HCT116 (cell line): ENCODE data around the gene LACRT. TPM values are rescaled to one million over a fixed set of nuclear protein-coding genes. Genes with fewer than 3 reads are reported as not detected.

ENCODE experiments used
- ATAC-seq: fragments of 200-7000 bp; cut with Tn5 transposase; 2 replicates; pipeline ENCODE4 v1.9.1; 2020; ENCODE audit warnings: mild to moderate bottlenecking, moderate library complexity
- BruUV-seq: library from RNA; stranded (reverse); fragments of 400-500 nt; replicated peaks from 2 replicates; lab custom pipeline; 2021; lab: Mats Ljungman, UMichigan
- CTCF ChIA-PET: fragments of 300-600 bp; sonication (Branson Sonifier 250); formaldehyde crosslinking; loops from one replicate; lab custom pipeline; 2021; ENCODE audit warnings: antibody characterized with exemption; lab: Charles Lee
- POLR2A ChIA-PET: fragments of 300-600, 350-600 bp; sonication (Branson Sonifier 250); formaldehyde crosslinking; loops from one replicate; lab custom pipeline; 2021; ENCODE audit warnings: antibody characterized with exemption; lab: Charles Lee
- RAD21 ChIA-PET, 2 experiments: fragments of 300-600 bp; sonication (Branson Sonifier 250); formaldehyde crosslinking; loops; one replicate each; lab custom pipeline; 2023; ENCODE audit warnings: low total read pairs in 2 of 2; ENCODE audit not compliant: uncharacterized antibody in 2 of 2, unreplicated experiment in 2 of 2, low non-redundant PET in 1 of 2; lab: Charles Lee
- DNase-seq: peaks from one replicate; pipeline ENCODE4 v3.0.0-alpha.2; 2010; ENCODE audit warnings: low read depth, low spot score
- H2AFZ ChIP-seq: fragments of 200-600 bp; shearing (Covaris generic), sonication (generic); 2 replicates; pipeline ENCODE4 v1.6.1; 2017; ENCODE audit warnings: low read depth, mixed run types, mixed read lengths, antibody characterized with exemption, low read length; ENCODE audit not compliant: poor library complexity, severe bottlenecking
- H3K27ac ChIP-seq: 2 replicates; pipeline ENCODE4 v1.5.1; 2012; ENCODE audit warnings: low read depth, low read length
- H3K27me3 ChIP-seq: fragments of 200-600 bp; sonication (generic); 2 replicates; pipeline ENCODE4 v1.6.1; 2016; ENCODE audit warnings: mixed run types, low read length, mixed read lengths; ENCODE audit not compliant: insufficient read depth
- H3K36me3 ChIP-seq, 2 experiments: fragments of 200-500 bp in 1 of 2; fragments of 200-600 bp in 1 of 2; sonication (Bioruptor generic) in 1 of 2; sonication (generic) in 1 of 2; 2 replicates each; pipeline versions ENCODE4 v1.5.1 to v1.6.1; 2014 to 2016; ENCODE audit warnings: low read length in 2 of 2, inconsistent platforms in 1 of 2, mixed read lengths in 1 of 2, mixed run types in 1 of 2; ENCODE audit not compliant: insufficient read depth in 2 of 2, control insufficient read depth in 1 of 2
- H3K4me1 ChIP-seq, 2 experiments: fragments of 200-600 bp in 1 of 2; sonication (generic) in 1 of 2; 2 replicates each; pipeline versions ENCODE4 v1.5.1 to v1.6.1; 2012 to 2017; ENCODE audit warnings: low read length in 2 of 2, inconsistent platforms in 1 of 2, mild to moderate bottlenecking in 1 of 2, mixed read lengths in 1 of 2, mixed run types in 1 of 2, moderate library complexity in 1 of 2; ENCODE audit not compliant: insufficient read depth in 2 of 2, control insufficient read depth in 1 of 2
- H3K4me2 ChIP-seq: fragments of 200-600 bp; sonication (generic); 2 replicates; pipeline ENCODE4 v1.6.1; 2017; ENCODE audit warnings: mixed run types, low read length, mixed read lengths
- H3K4me3 ChIP-seq, 2 experiments: fragments of 200-600 bp in 1 of 2; sonication (generic) in 1 of 2; replicated peaks in 1 of 2; 2 replicates each; pipeline ENCODE4 v1.5.1; 2011 to 2016; ENCODE audit warnings: low read length in 2 of 2, control low read depth in 1 of 2, low read depth in 1 of 2, mild to moderate bottlenecking in 1 of 2, mixed read lengths in 1 of 2, mixed run types in 1 of 2
- H3K79me2 ChIP-seq: fragments of 200-600 bp; sonication (generic); 2 replicates; pipeline ENCODE4 v1.6.1; 2017; ENCODE audit warnings: mild to moderate bottlenecking, mixed run types, low read length, moderate library complexity, mixed read lengths; ENCODE audit not compliant: insufficient read depth
- H3K9ac ChIP-seq: fragments of 200-600 bp; sonication (generic); 2 replicates; pipeline ENCODE4 v1.6.1; 2016; ENCODE audit warnings: low read length, mixed read lengths
- H3K9me2 ChIP-seq: fragments of 200-600 bp; sonication (generic), shearing (Covaris generic); 2 replicates; pipeline ENCODE4 v1.6.1; 2017; ENCODE audit warnings: mixed run types, mild to moderate bottlenecking, moderate library complexity; ENCODE audit not compliant: insufficient read depth
- H3K9me3 ChIP-seq, 2 experiments: fragments of 200-500 bp in 1 of 2; fragments of 200-600 bp in 1 of 2; sonication (Bioruptor generic) in 1 of 2; sonication (generic) in 1 of 2; 2 replicates each; pipeline ENCODE4 v1.6.1; 2014 to 2017; ENCODE audit warnings: low read length in 2 of 2, mixed read lengths in 2 of 2, inconsistent platforms in 1 of 2, low read depth in 1 of 2, mild to moderate bottlenecking in 1 of 2, mixed run types in 1 of 2, moderate library complexity in 1 of 2; ENCODE audit not compliant: control insufficient read depth in 1 of 2, insufficient read depth in 1 of 2
- H4K20me1 ChIP-seq: fragments of 200-600 bp; sonication (generic), shearing (Covaris generic); 2 replicates; pipeline ENCODE4 v1.6.1; 2017; ENCODE audit warnings: mixed run types, mild to moderate bottlenecking, moderate library complexity; ENCODE audit not compliant: insufficient read depth
- CBX3 ChIP-seq: IDR thresholded peaks from 2 replicates; pipeline ENCODE4 v1.6.1; 2012; ENCODE audit warnings: low read depth
- CTCF ChIP-seq, 3 experiments: fragments of 200-600 bp in 1 of 3; sonication (generic) in 1 of 3; IDR thresholded peaks in 2 of 3; conservative IDR thresholded peaks in 1 of 3; 2 replicates each; pipeline ENCODE4 v1.5.1; 2012 to 2017; ENCODE audit warnings: low read depth in 2 of 3, low read length in 2 of 3, antibody characterized with exemption in 1 of 3, borderline replicate concordance in 1 of 3, control low read depth in 1 of 3, mild to moderate bottlenecking in 1 of 3, mixed read lengths in 1 of 3, mixed run types in 1 of 3, moderate library complexity in 1 of 3; ENCODE audit not compliant: insufficient read depth in 1 of 3
- EGR1 ChIP-seq: IDR thresholded peaks from 2 replicates; pipeline ENCODE4 v1.6.1; 2012; ENCODE audit warnings: low read depth
- JUND ChIP-seq: IDR thresholded peaks from 2 replicates; pipeline ENCODE4 v1.6.1; 2012
- MAX ChIP-seq: IDR thresholded peaks from 2 replicates; pipeline ENCODE4 v1.6.1; 2012
- POLR2AphosphoS5 ChIP-seq: IDR thresholded peaks from 2 replicates; pipeline ENCODE4 v1.6.1; 2011; ENCODE audit warnings: mild to moderate bottlenecking, low read depth, low read length, moderate library complexity
- RAD21 ChIP-seq: IDR thresholded peaks from 2 replicates; pipeline ENCODE4 v1.6.1; 2012; ENCODE audit warnings: low read depth, mild to moderate bottlenecking
- SIN3A ChIP-seq: IDR thresholded peaks from 2 replicates; pipeline ENCODE4 v1.6.1; 2012; ENCODE audit warnings: low read depth
- SP1 ChIP-seq: IDR thresholded peaks from 2 replicates; pipeline ENCODE4 v1.6.1; 2012; ENCODE audit warnings: low read depth
- SRF ChIP-seq: IDR thresholded peaks from 2 replicates; pipeline ENCODE4 v1.6.1; 2012; ENCODE audit warnings: low read depth
- YY1 ChIP-seq: IDR thresholded peaks from 2 replicates; pipeline ENCODE4 v1.6.1; 2011; ENCODE audit warnings: low read length, low read depth, moderate library complexity, mild to moderate bottlenecking; ENCODE audit not compliant: insufficient replicate concordance; ENCODE audit errors: extremely low read depth
- ZFX ChIP-seq: fragments of 450-650 bp; IDR thresholded peaks from 2 replicates; pipeline ENCODE4 v1.6.1; 2017
- ZNF274 ChIP-seq: fragments of 200-500 bp; sonication (Bioruptor generic); IDR thresholded peaks from 2 replicates; pipeline ENCODE4 v1.6.1; 2014; ENCODE audit warnings: mild to moderate bottlenecking, low read depth, low read length, inconsistent platforms
- intact Hi-C: fragments of 100-400 bp; cut with micrococcal nuclease; formaldehyde crosslinking; loops from 2 replicates; pipeline ENCODE4 v1.10.0; 2022
- total RNA-seq: library from RNA; stranded (reverse); gene quantifications from one replicate; pipeline ENCODE4 v1.2.1, GENCODE V29; 2021; ENCODE audit not compliant: unreplicated experiment
- TF ChIP-seq, protein P1 (sequence below): IDR thresholded peaks from 2 replicates; pipeline ENCODE4 v1.6.1; 2012
- TF ChIP-seq, protein P2 (sequence below): IDR thresholded peaks from 2 replicates; pipeline ENCODE4 v1.6.1; 2012; ENCODE audit warnings: low read depth

The LACRT gene
- total RNA-seq, 1 experiment from 2014 or later: not detected

GRCh38 chr12:54662026-54662425, 27.3 kb upstream of the LACRT start:
- Histone ChIP-seq H3K27ac (no peak overlapping the region), H4K20me1 (no peaks in the 10 kb centered on the region), H3K4me2 (no peak overlapping the region), H3K79me2 (no peaks in the 10 kb centered on the region), H3K36me3 (no peaks in the 10 kb centered on the region), H3K9me2 (no peaks in the 10 kb centered on the region), H3K9ac (no peak overlapping the region), H3K9me3 (no peaks in the 10 kb centered on the region), H3K4me1 (peaks cover 0 to 4% of the 10 kb centered on the region in 2 experiments; a peak in 2 of 4 replicates)
- DNase-seq (no peak), ATAC-seq (no peak)
- POLR2A ChIA-PET: no interaction called here
- TF ChIP-seq YY1 (no peak), JUND (no peak), SRF (no peak), CTCF (IDR thresholded peaks at IDR 0.05 in 2 of 3, conservative IDR thresholded peaks at IDR 0.05 in 1 of 3; ENCODE audit: borderline replicate concordance in 1 of 3, insufficient read depth in 1 of 3, low read depth in 2 of 3, low read length in 2 of 3) (no peak), EGR1 (no peak)
- TF ChIP-seq, all 23 proteins: peak for 0
- H2AFZ ChIP-seq: no peak overlapping the region
- RAD21 ChIA-PET: no interaction called here
- intact Hi-C loops: no loop called here
- BruUV-seq: no TSS peak
- no peak overlapping the region for H3K4me3 ChIP-seq
- CTCF ChIA-PET: no interaction called here
- H3K27me3 ChIP-seq: no peaks in the 10 kb centered on the region

GRCh38 chr12:54661048-54661447, 26.4 kb upstream of the LACRT start:
- POLR2A ChIA-PET: no interaction called here
- DNase-seq: no peak
- no peak overlapping the region for H3K27ac ChIP-seq
- H3K27me3 ChIP-seq: no peaks in the 10 kb centered on the region
- no peak overlapping the region for H3K4me3 ChIP-seq
- no peak for ATAC-seq
- no TSS peak for BruUV-seq
- H3K9me3 ChIP-seq: no peaks in the 10 kb centered on the region
- CTCF ChIA-PET: interaction anchor here (0.7 kb wide), 1 partner anchor 10 kb away, joined by 3 read pairs; no protein-coding TSS in a partner anchor
- H3K4me2 ChIP-seq: no peak overlapping the region
- H3K4me1 ChIP-seq: peaks cover 0 to 4% of the 10 kb centered on the region in 2 experiments; a peak in 2 of 4 replicates
- TF ChIP-seq SIN3A (no peak), SP1 (no peak), ZNF274 (no peak), ZFX (no peak), MAX (no peak), YY1 (no peak), RAD21 (no peak), POLR2AphosphoS5 (no peak), CBX3 (no peak)
- TF ChIP-seq, protein P1, sequence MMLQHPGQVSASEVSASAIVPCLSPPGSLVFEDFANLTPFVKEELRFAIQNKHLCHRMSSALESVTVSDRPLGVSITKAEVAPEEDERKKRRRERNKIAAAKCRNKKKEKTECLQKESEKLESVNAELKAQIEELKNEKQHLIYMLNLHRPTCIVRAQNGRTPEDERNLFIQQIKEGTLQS: no peak
- TF ChIP-seq, protein P2, sequence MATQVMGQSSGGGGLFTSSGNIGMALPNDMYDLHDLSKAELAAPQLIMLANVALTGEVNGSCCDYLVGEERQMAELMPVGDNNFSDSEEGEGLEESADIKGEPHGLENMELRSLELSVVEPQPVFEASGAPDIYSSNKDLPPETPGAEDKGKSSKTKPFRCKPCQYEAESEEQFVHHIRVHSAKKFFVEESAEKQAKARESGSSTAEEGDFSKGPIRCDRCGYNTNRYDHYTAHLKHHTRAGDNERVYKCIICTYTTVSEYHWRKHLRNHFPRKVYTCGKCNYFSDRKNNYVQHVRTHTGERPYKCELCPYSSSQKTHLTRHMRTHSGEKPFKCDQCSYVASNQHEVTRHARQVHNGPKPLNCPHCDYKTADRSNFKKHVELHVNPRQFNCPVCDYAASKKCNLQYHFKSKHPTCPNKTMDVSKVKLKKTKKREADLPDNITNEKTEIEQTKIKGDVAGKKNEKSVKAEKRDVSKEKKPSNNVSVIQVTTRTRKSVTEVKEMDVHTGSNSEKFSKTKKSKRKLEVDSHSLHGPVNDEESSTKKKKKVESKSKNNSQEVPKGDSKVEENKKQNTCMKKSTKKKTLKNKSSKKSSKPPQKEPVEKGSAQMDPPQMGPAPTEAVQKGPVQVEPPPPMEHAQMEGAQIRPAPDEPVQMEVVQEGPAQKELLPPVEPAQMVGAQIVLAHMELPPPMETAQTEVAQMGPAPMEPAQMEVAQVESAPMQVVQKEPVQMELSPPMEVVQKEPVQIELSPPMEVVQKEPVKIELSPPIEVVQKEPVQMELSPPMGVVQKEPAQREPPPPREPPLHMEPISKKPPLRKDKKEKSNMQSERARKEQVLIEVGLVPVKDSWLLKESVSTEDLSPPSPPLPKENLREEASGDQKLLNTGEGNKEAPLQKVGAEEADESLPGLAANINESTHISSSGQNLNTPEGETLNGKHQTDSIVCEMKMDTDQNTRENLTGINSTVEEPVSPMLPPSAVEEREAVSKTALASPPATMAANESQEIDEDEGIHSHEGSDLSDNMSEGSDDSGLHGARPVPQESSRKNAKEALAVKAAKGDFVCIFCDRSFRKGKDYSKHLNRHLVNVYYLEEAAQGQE: no peak
- H3K79me2 ChIP-seq: no peaks in the 10 kb centered on the region
- no peaks in the 10 kb centered on the region for H4K20me1 ChIP-seq
- H3K36me3 ChIP-seq: no peaks in the 10 kb centered on the region
- H3K9me2 ChIP-seq: no peaks in the 10 kb centered on the region
- RAD21 ChIA-PET: no interaction called here
- intact Hi-C loops: no loop called here
- H3K9ac ChIP-seq: no peak overlapping the region
- no peak overlapping the region for H2AFZ ChIP-seq
